Measurements from ENCODE around the gene OR6B3. TPM values are rescaled to one million over a fixed set of nuclear protein-coding genes. Genes with fewer than 3 reads are reported as not detected.

The OR6B3 gene
- total RNA-seq, 4 donors from 2014 or later: not detected

DNA sequence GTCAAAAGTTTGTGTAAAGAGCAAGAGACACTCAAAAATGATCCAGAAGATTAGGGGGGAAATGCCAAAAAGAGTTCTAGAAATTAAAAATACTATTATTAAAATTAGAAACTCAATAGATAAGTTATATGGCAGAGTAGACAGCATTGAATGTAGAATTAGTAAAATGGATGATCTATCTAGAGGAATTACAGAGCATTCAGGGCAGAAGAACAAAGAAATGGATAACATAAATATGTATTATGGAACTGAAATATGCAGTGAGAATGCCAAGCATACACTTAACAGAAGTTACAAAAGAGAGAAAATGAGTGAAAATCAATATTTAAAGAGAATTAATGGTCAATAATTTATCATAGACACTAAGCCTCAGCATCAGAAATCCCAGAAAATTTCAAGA lies 33.2 kb upstream of the OR6B3 start:
- Histone ChIP-seq H3K27ac (no peak overlapping the region), H3K4me3 (replicated peaks in 1 of 3) (no peak overlapping the region), H3K9me3 (no peaks in the 10 kb centered on the region), H3K36me3 (no peaks in the 10 kb centered on the region), H3K4me1 (no peaks in the 10 kb centered on the region), H3K27me3 (no peaks in the 10 kb centered on the region)
- intact Hi-C loops (cut with DNase I): no loop called here
- no peak for DNase-seq
- TF ChIP-seq, protein P1, sequence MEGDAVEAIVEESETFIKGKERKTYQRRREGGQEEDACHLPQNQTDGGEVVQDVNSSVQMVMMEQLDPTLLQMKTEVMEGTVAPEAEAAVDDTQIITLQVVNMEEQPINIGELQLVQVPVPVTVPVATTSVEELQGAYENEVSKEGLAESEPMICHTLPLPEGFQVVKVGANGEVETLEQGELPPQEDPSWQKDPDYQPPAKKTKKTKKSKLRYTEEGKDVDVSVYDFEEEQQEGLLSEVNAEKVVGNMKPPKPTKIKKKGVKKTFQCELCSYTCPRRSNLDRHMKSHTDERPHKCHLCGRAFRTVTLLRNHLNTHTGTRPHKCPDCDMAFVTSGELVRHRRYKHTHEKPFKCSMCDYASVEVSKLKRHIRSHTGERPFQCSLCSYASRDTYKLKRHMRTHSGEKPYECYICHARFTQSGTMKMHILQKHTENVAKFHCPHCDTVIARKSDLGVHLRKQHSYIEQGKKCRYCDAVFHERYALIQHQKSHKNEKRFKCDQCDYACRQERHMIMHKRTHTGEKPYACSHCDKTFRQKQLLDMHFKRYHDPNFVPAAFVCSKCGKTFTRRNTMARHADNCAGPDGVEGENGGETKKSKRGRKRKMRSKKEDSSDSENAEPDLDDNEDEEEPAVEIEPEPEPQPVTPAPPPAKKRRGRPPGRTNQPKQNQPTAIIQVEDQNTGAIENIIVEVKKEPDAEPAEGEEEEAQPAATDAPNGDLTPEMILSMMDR (IDR thresholded peaks at IDR 0.05): no peak
- TF ChIP-seq POLR2A (IDR thresholded peaks at IDR 0.05): no peak

DNA sequence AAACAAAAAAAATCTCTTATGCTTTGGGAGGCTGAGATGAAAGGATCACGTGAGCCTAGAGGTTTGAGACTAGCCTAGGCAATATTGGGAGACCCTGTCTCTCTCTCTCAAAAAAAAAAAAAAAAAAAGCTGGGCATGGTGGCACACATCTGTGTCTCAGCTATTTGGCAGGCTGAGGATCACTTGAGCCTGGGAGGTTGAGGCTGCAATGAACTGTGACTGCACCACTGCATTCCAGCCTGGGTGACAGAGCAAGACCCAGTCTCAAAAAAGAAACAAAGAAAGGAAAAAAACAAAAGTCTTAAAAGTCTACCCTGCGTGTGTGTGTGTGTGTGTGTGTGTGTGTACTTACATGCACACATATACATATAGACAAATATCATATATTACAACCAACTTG lies 25.3 kb upstream of the OR6B3 start:
- no peak overlapping the region for H3K4me3 ChIP-seq (replicated peaks in 1 of 3)
- peak; percentile 50 to 55 for DNase-seq
- H3K27ac ChIP-seq: no peak overlapping the region
- 43 to 47% methylated on average over 2 of the region's 2 CpGs for WGBS, 2 donors
- H3K4me1 ChIP-seq: no peaks in the 10 kb centered on the region
- H3K27me3 ChIP-seq: no peaks in the 10 kb centered on the region
- H3K36me3 ChIP-seq: no peaks in the 10 kb centered on the region
- intact Hi-C loops (cut with DNase I): no loop called here
- TF ChIP-seq POLR2A (IDR thresholded peaks at IDR 0.05): no peak
- no peaks in the 10 kb centered on the region for H3K9me3 ChIP-seq

- Histone ChIP-seq H3K4me3 (replicated peaks in 1 of 3) (no peak overlapping the region), H3K27me3 (no peaks in the 10 kb centered on the region), H3K27ac (no peak overlapping the region), H3K9me3 (no peaks in the 10 kb centered on the region), H3K4me1 (no peaks in the 10 kb centered on the region), H3K36me3 (no peaks in the 10 kb centered on the region)
- intact Hi-C loops (cut with DNase I): no loop called here
- no peak for DNase-seq
- TF ChIP-seq, protein P1 (IDR thresholded peaks at IDR 0.05): no peak
- no peak for TF ChIP-seq POLR2A (IDR thresholded peaks at IDR 0.05)
These were observed 24.1 kb upstream of the OR6B3 start for GRCh38 chr2:240077442-240077841.

GRCh38 chr2:240074545-240074944 lies 21.2 kb upstream of the OR6B3 start:
- Histone ChIP-seq H3K36me3 (no peaks in the 10 kb centered on the region), H3K4me3 (replicated peaks in 1 of 3) (no peak overlapping the region), H3K27me3 (no peaks in the 10 kb centered on the region), H3K4me1 (no peaks in the 10 kb centered on the region), H3K27ac (no peak overlapping the region), H3K9me3 (no peaks in the 10 kb centered on the region)
- intact Hi-C loops (cut with DNase I): no loop called here
- DNase-seq: no peak
- TF ChIP-seq POLR2A (IDR thresholded peaks at IDR 0.05): no peak
- TF ChIP-seq, protein P1 (IDR thresholded peaks at IDR 0.05): no peak
- WGBS, 2 donors: 55 to 67% methylated on average over 5 of the region's 5 CpGs

DNA sequence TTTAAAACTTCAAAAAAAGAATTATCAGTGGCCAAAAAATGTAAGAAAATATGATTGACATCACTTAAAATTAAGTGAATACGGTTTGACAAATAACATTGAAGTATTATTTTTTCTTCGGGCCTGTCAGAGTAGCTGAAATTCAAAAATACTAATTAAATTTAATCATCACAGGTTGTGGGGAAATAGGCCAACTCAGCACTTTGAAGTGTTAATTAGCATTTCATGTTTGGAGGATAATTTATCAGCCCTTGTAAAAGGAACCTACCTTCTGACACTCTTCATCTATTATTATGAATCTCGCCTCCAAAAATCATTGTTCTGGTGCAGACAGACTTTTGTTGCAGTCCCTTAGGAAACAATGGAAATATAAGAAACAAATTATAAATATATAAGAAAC lies 17.6 kb upstream of the OR6B3 start:
- H3K27ac ChIP-seq: no peak overlapping the region
- intact Hi-C loops (cut with DNase I): no loop called here
- no peaks in the 10 kb centered on the region for H3K9me3 ChIP-seq
- no peak overlapping the region for H3K4me3 ChIP-seq (replicated peaks in 1 of 3)
- TF ChIP-seq POLR2A (IDR thresholded peaks at IDR 0.05): no peak
- TF ChIP-seq, protein P1 (IDR thresholded peaks at IDR 0.05): no peak
- no peaks in the 10 kb centered on the region for H3K27me3 ChIP-seq
- 92 to 94% methylated on average over 3 of the region's 3 CpGs for WGBS, 2 donors
- no peaks in the 10 kb centered on the region for H3K4me1 ChIP-seq
- DNase-seq: no peak
- no peaks in the 10 kb centered on the region for H3K36me3 ChIP-seq

DNA sequence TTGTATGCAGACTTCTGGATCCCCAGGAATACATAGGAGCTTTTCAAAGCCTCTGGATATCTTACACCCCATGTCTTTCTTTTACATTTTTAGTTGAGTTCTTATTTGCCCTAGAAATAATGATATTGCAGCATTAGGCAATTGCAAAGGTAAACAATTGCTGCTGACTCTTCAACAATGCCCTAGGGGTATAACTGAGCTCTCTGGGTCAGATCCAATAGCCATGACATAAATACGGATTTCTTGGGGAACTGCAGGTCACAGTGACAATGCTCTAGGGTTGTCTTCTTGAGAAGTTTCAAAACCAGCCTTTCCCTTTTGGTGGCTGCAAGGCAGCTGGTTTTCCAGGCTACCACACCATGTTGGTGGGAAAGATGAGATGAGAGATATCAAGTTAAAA lies 16.5 kb upstream of the OR6B3 start:
- 69 to 78% methylated on average over 1 of the region's 1 CpG for WGBS, 2 donors
- intact Hi-C loops (cut with DNase I): no loop called here
- no peak overlapping the region for H3K27ac ChIP-seq

More for the DNA sequence above, 16.5 kb upstream of the OR6B3 start:
- TF ChIP-seq, protein P1 (IDR thresholded peaks at IDR 0.05): no peak
- no peak for TF ChIP-seq POLR2A (IDR thresholded peaks at IDR 0.05)
- Histone ChIP-seq H3K4me3 (replicated peaks in 1 of 3) (no peak overlapping the region), H3K9me3 (no peaks in the 10 kb centered on the region), H3K27me3 (no peaks in the 10 kb centered on the region), H3K36me3 (no peaks in the 10 kb centered on the region), H3K4me1 (no peaks in the 10 kb centered on the region)
- no peak for DNase-seq

Data from thyroid gland (tissue), 4 donors.